ENCODE measurements around the gene ZNF592. TPM values are rescaled to one million over a fixed set of nuclear protein-coding genes. Genes with fewer than 3 reads are reported as not detected.

Gene ZNF592
- total and polyA plus RNA-seq, 2 donors (not counting 3 experiments of a cell fraction or from before 2014, with no cell fraction given) = 12.3 to 21.1 TPM

GRCh38 chr15:84842781-84843180 lies 94.4 kb downstream of the ZNF592 start:
- ChIA-PET POLR2A (no interaction called here), CTCF (interaction anchor here (1.2 to 4.3 kb wide), 2 partner anchors 86 to 255 kb away, joined by 3 to 44 read pairs; no protein-coding TSS in a partner anchor)
- H3K36me3 ChIP-seq (ENCODE audit: control insufficient read depth in 2 of 2, extremely low read depth in 1 of 2, insufficient read depth in 2 of 2, low read length in 2 of 2) = peaks cover 0 to 16% of the 10 kb centered on the region in 2 experiments
- no peak overlapping the region for H3K4me3 ChIP-seq (replicated peaks in 1 of 3; ENCODE audit: insufficient read depth in 1 of 3, low read depth in 1 of 3, low read length in 3 of 3)
- H3K27ac ChIP-seq (ENCODE audit: insufficient read depth, low read depth, low read length) = no peak overlapping the region
- no peak overlapping the region for H3K4me2 ChIP-seq (ENCODE audit: insufficient read depth, low read length)
- no TSS peak for BruUV-seq (replicated peaks)
- H2AFZ ChIP-seq (ENCODE audit: low read depth, low read length) = no peak overlapping the region
- no peaks in the 10 kb centered on the region for H3K27me3 ChIP-seq (ENCODE audit: control insufficient read depth in 2 of 2, insufficient read depth in 2 of 2, low read length in 2 of 2)
- intact Hi-C loops (cut with micrococcal nuclease) (no loop called here), dilution Hi-C loops (cut with MboI; ENCODE audit: extremely low pct_ligation_motif_present, low sequenced_read_pairs) (loop anchor here (25.0 kb wide), 1 partner anchor 120 kb away; no protein-coding TSS in a partner anchor)
- FAIRE-seq (no peak), DNase-seq (ENCODE audit: low read depth, low spot score) (no peak)
- no peaks in the 10 kb centered on the region for H4K20me1 ChIP-seq (replicated peaks; ENCODE audit: control insufficient read depth, extremely low read depth, insufficient read depth, low read length)
- no peak overlapping the region for H3K9ac ChIP-seq (replicated peaks; ENCODE audit: extremely low read depth, insufficient read depth, low read length)
- TF ChIP-seq EZH2 (IDR thresholded peaks at IDR 0.05; ENCODE audit: borderline replicate concordance, low read depth, low read length, severe bottlenecking) (no peak), MYC (IDR thresholded peaks at IDR 0.05; ENCODE audit: low read depth, low read length) (no peak), FOS (IDR thresholded peaks at IDR 0.05; ENCODE audit: borderline replicate concordance, insufficient read depth, low read length) (no peak), CTCF (IDR thresholded peaks at IDR 0.05; ENCODE audit: extremely low read depth in 1 of 2, insufficient read depth in 1 of 2, low read depth in 1 of 2, low read length in 2 of 2) (no peak), POLR2A (IDR thresholded peaks at IDR 0.05; ENCODE audit: low read depth, low read length) (no peak), MAX (IDR thresholded peaks at IDR 0.05; ENCODE audit: insufficient read depth, insufficient read length) (no peak), POLR2AphosphoS5 (IDR thresholded peaks at IDR 0.05; ENCODE audit: insufficient read depth, low read depth, low read length) (no peak), GATA2 (IDR thresholded peaks at IDR 0.05; ENCODE audit: insufficient read depth, insufficient read length, low read depth, low read length) (no peak), JUN (IDR thresholded peaks at IDR 0.05; ENCODE audit: borderline replicate concordance, insufficient read depth, insufficient read length, low read depth) (no peak)
- no peaks in the 10 kb centered on the region for H3K4me1 ChIP-seq (ENCODE audit: control insufficient read depth, extremely low read depth, insufficient read depth, low read length)
- no peaks in the 10 kb centered on the region for H3K79me2 ChIP-seq (ENCODE audit: control insufficient read depth, insufficient read depth, low read length)
- peaks cover 2% of the 10 kb centered on the region for H3K9me3 ChIP-seq (replicated peaks; ENCODE audit: control insufficient read depth, insufficient read depth, low read length)
- no peaks in the 10 kb centered on the region for H3K9me1 ChIP-seq (replicated peaks; ENCODE audit: control insufficient read depth, extremely low read depth, insufficient read depth, low read length)
